Measurements from ENCODE around the gene CYP20A1. TPM values are rescaled to one million over a fixed set of nuclear protein-coding genes. Genes with fewer than 3 reads are reported as not detected.
"Not testable (repeated sequence)": the region's sequence is repeated elsewhere in the genome, so short reads cannot be mapped to it uniquely, and the experiment has no call there.

CYP20A1 gene
- total RNA-seq, 3 donors from 2014 or later = 31.1 to 45.4 (median 37.6) TPM

GRCh38 chr2:203201426-203201825 is 37.4 kb upstream of the CYP20A1 start:
- TF ChIP-seq CTCF (IDR thresholded peaks at IDR 0.05) (no peak), POLR2AphosphoS5 (IDR thresholded peaks at IDR 0.05) (no peak), POLR2A (IDR thresholded peaks at IDR 0.05) (no peak)
- intact Hi-C loops (cut with DNase I; ENCODE audit: low total_unique reads) = no loop called here
- no peak overlapping the region for H3K4me3 ChIP-seq

GRCh38 chr2:203209538-203209937 is 29.3 kb upstream of the CYP20A1 start:
- no peaks in the 10 kb centered on the region for H3K9me3 ChIP-seq
- no peak for DNase-seq (ENCODE audit: low spot score in 2 of 2)
- H3K36me3 ChIP-seq = peaks cover 7% of the 10 kb centered on the region
- H3K4me1 ChIP-seq = no peaks in the 10 kb centered on the region
- H3K4me3 ChIP-seq = no peak overlapping the region
- H3K27me3 ChIP-seq = no peaks in the 10 kb centered on the region
- intact Hi-C loops (cut with DNase I; ENCODE audit: low total_unique reads) = no loop called here
- no peak overlapping the region for H3K27ac ChIP-seq
- TF ChIP-seq CTCF (IDR thresholded peaks at IDR 0.05) = no peak
- no peak for TF ChIP-seq POLR2AphosphoS5 (IDR thresholded peaks at IDR 0.05)
- TF ChIP-seq POLR2A (IDR thresholded peaks at IDR 0.05) = no peak

More at GRCh38 chr2:203201426-203201825, 37.4 kb upstream of the CYP20A1 start:
- Histone ChIP-seq H3K36me3 (peaks cover 3% of the 10 kb centered on the region), H3K4me1 (no peaks in the 10 kb centered on the region), H3K9me3 (no peaks in the 10 kb centered on the region), H3K27me3 (no peaks in the 10 kb centered on the region), H3K27ac (no peak overlapping the region)
- DNase-seq (ENCODE audit: low spot score in 2 of 2) = no peak

- H3K4me1 ChIP-seq = no peaks in the 10 kb centered on the region
- H3K9me3 ChIP-seq = no peaks in the 10 kb centered on the region
- H3K4me3 ChIP-seq = no peak overlapping the region
- no peaks in the 10 kb centered on the region for H3K36me3 ChIP-seq
- TF ChIP-seq CTCF (IDR thresholded peaks at IDR 0.05) = peak in 2 of 3 donors; percentile 62 to 70
- TF ChIP-seq POLR2A (IDR thresholded peaks at IDR 0.05) = no peak
- no peak for TF ChIP-seq POLR2AphosphoS5 (IDR thresholded peaks at IDR 0.05)
- intact Hi-C loops (cut with DNase I; ENCODE audit: low total_unique reads) = no loop called here
- no peaks in the 10 kb centered on the region for H3K27me3 ChIP-seq
- H3K27ac ChIP-seq = no peak overlapping the region
- DNase-seq (ENCODE audit: low spot score in 2 of 2) = no peak
These were observed 13.3 kb upstream of the CYP20A1 start for GRCh38 chr2:203225423-203226039.

- not testable (repeated sequence) for H3K36me3 ChIP-seq; H3K9me3 ChIP-seq; H3K27ac ChIP-seq; DNase-seq (ENCODE audit: low spot score in 2 of 2); H3K4me3 ChIP-seq; H3K27me3 ChIP-seq; H3K4me1 ChIP-seq
- intact Hi-C loops (cut with DNase I; ENCODE audit: low total_unique reads) = loop anchor here (10.0 kb wide), 1 partner anchor 225 kb away; no protein-coding TSS in a partner anchor
These were observed 9.1 kb upstream of the CYP20A1 start for GRCh38 chr2:203229674-203230073.

- Histone ChIP-seq H3K4me3 (peak overlapping the region in 2 of 3 donors; percentile 68 to 80), H3K4me1 (peaks cover 0 to 7% of the 10 kb centered on the region in 2 donors), H3K27me3 (no peaks in the 10 kb centered on the region), H3K36me3 (no peaks in the 10 kb centered on the region), H3K9me3 (no peaks in the 10 kb centered on the region), H3K27ac (peak overlapping the region in 1 of 2 donors; percentile 95)
- no peak for DNase-seq (ENCODE audit: low spot score in 2 of 2)
- intact Hi-C loops (cut with DNase I; ENCODE audit: low total_unique reads) = loop anchor here (10.0 kb wide), 1 partner anchor 217 kb away; no protein-coding TSS in a partner anchor
- no peak for TF ChIP-seq CTCF (IDR thresholded peaks at IDR 0.05)
- TF ChIP-seq POLR2AphosphoS5 (IDR thresholded peaks at IDR 0.05) = no peak
- TF ChIP-seq POLR2A (IDR thresholded peaks at IDR 0.05) = no peak
These were observed 1.2 kb upstream of the CYP20A1 start for GRCh38 chr2:203237346-203238238.

All from breast epithelium (tissue), 4 donors.